ENCODE measurements around the gene CAST.
"Not testable (repeated sequence)": the region's sequence is repeated elsewhere in the genome, so short reads cannot be mapped to it uniquely, and the experiment has no call there.

The CAST gene
- total RNA-seq = 301 to 330 reads per million in 2 donors

GRCh38 chr5:96661855-96662724 lies at the start of gene CAST:
CAST (plus strand) TSS chr5:96662376; CDS start chr5:96662423, 47 bp downstream.
- DNase-seq = peak; percentile 72

GRCh38 chr5:96614110-96614691 lies 48.0 kb upstream of the CAST start:
- DNase-seq = peak; percentile 19

- no peak for DNase-seq
These were observed 47.0 kb upstream of the CAST start for GRCh38 chr5:96615223-96615622.

- no peak for DNase-seq
These were observed 45.4 kb upstream of the CAST start for GRCh38 chr5:96616801-96617200.

- not testable (repeated sequence) for DNase-seq
These were observed 43.7 kb upstream of the CAST start for GRCh38 chr5:96618311-96619016.

GRCh38 chr5:96619946-96620345 lies 42.2 kb upstream of the CAST start:
- no peak for DNase-seq

GRCh38 chr5:96624596-96624995 lies 37.6 kb upstream of the CAST start:
- DNase-seq = no peak

- no peak for DNase-seq
These were observed 36.8 kb upstream of the CAST start for GRCh38 chr5:96625365-96625764.

GRCh38 chr5:96626956-96627355 lies 35.2 kb upstream of the CAST start:
- DNase-seq = no peak

- no peak for DNase-seq
These were observed 34.3 kb upstream of the CAST start for GRCh38 chr5:96627792-96628398.

- no peak for DNase-seq
These were observed 33.8 kb upstream of the CAST start for GRCh38 chr5:96628406-96628805.

GRCh38 chr5:96629774-96630173 lies 32.4 kb upstream of the CAST start:
- DNase-seq = no peak

GRCh38 chr5:96633820-96634219 lies 28.4 kb upstream of the CAST start:
- no peak for DNase-seq

- no peak for DNase-seq
These were observed 27.3 kb upstream of the CAST start for GRCh38 chr5:96634881-96635280.

- no peak for DNase-seq
These were observed 26.1 kb upstream of the CAST start for GRCh38 chr5:96636046-96636445.

GRCh38 chr5:96636594-96636993 lies 25.6 kb upstream of the CAST start:
- no peak for DNase-seq

- no peak for DNase-seq
These were observed 25.0 kb upstream of the CAST start for GRCh38 chr5:96637196-96637595.

- no peak for DNase-seq
These were observed 23.6 kb upstream of the CAST start for GRCh38 chr5:96638561-96638960.

- DNase-seq = no peak
These were observed 21.5 kb upstream of the CAST start for GRCh38 chr5:96640696-96641095.

GRCh38 chr5:96641368-96642280 lies 20.6 kb upstream of the CAST start:
- no peak for DNase-seq

GRCh38 chr5:96642281-96642640 lies 19.9 kb upstream of the CAST start:
- DNase-seq = no peak

- DNase-seq = no peak
These were observed 17.1 kb upstream of the CAST start for GRCh38 chr5:96645091-96645490.
